HEK293T (cell line): ENCODE results near the gene KRT6B.

Source experiments
- CTCF ChIA-PET: fragments of 350-600 bp; formaldehyde crosslinking; extraction: SDS; loops from one replicate; lab custom pipeline; 2021; ENCODE audit warnings: antibody characterized with exemption, inconsistent platforms; lab: Yijun Ruan, JAX
- POLR2A ChIA-PET: fragments of 350-600 bp; formaldehyde crosslinking; extraction: SDS; loops from one replicate; lab custom pipeline; 2020; ENCODE audit warnings: antibody characterized with exemption, inconsistent platforms; lab: Yijun Ruan, JAX
- DNase-seq: peaks from one replicate; pipeline ENCODE4 v3.0.0; 2012; ENCODE audit warnings: mixed read lengths; ENCODE audit errors: extremely low spot score
- ARNT ChIP-seq: fragments of 450-650 bp; IDR thresholded peaks from 2 replicates; pipeline ENCODE4 v1.6.1; 2017; ENCODE audit warnings: mild to moderate bottlenecking
- BHLHE40 ChIP-seq: fragments of 450-650 bp; IDR thresholded peaks from 2 replicates; pipeline ENCODE4 v1.6.1; 2016; ENCODE audit warnings: mild to moderate bottlenecking, moderate library complexity, borderline replicate concordance
- CTBP1 ChIP-seq: fragments of 450-650 bp; IDR thresholded peaks from 2 replicates; pipeline ENCODE4 v1.6.1; 2016; ENCODE audit warnings: borderline replicate concordance
- ELF4 ChIP-seq: fragments of 450-650 bp; IDR thresholded peaks from 2 replicates; pipeline ENCODE4 v1.6.1; 2017; ENCODE audit warnings: antibody characterized with exemption
- FOXA1 ChIP-seq: fragments of 450-650 bp; IDR thresholded peaks from 2 replicates; pipeline ENCODE4 v1.6.1; 2016; ENCODE audit warnings: mild to moderate bottlenecking
- FOXK2 ChIP-seq: fragments of 450-650 bp; IDR thresholded peaks from 2 replicates; pipeline ENCODE4 v1.6.1; 2016; ENCODE audit warnings: mild to moderate bottlenecking
- FOXM1 ChIP-seq: fragments of 450-650 bp; IDR thresholded peaks from 2 replicates; pipeline ENCODE4 v1.6.1; 2017; ENCODE audit warnings: mild to moderate bottlenecking, borderline replicate concordance
- HDGF ChIP-seq: fragments of 450-650 bp; IDR thresholded peaks from 2 replicates; pipeline ENCODE4 v1.6.1; 2017; ENCODE audit warnings: antibody characterized with exemption, borderline replicate concordance
- L3MBTL2 ChIP-seq: fragments of 450-650 bp; conservative IDR thresholded peaks from 2 replicates; pipeline ENCODE4 v1.6.1; 2016; ENCODE audit warnings: mild to moderate bottlenecking
- LEF1 ChIP-seq: fragments of 450-650 bp; IDR thresholded peaks from 2 replicates; pipeline ENCODE4 v1.6.1; 2017; ENCODE audit warnings: mild to moderate bottlenecking, borderline replicate concordance
- NFRKB ChIP-seq: fragments of 450-650 bp; IDR thresholded peaks from 2 replicates; pipeline ENCODE4 v1.6.1; 2016; ENCODE audit warnings: mild to moderate bottlenecking, moderate library complexity
- PKNOX1 ChIP-seq: fragments of 450-650 bp; IDR thresholded peaks from 2 replicates; pipeline ENCODE4 v1.6.1; 2016
- SP1 ChIP-seq: fragments of 450-650 bp; IDR thresholded peaks from 2 replicates; pipeline ENCODE4 v1.6.1; 2017
- SUZ12 ChIP-seq: fragments of 450-650 bp; IDR thresholded peaks from 2 replicates; pipeline ENCODE4 v1.6.1; 2016; ENCODE audit warnings: mild to moderate bottlenecking
- TARDBP ChIP-seq: fragments of 450-650 bp; IDR thresholded peaks from 2 replicates; pipeline ENCODE4 v1.6.1; 2016
- ZNF384 ChIP-seq: fragments of 450-650 bp; IDR thresholded peaks from 2 replicates; pipeline ENCODE4 v1.6.1; 2016

Gene KRT6B

DNA sequence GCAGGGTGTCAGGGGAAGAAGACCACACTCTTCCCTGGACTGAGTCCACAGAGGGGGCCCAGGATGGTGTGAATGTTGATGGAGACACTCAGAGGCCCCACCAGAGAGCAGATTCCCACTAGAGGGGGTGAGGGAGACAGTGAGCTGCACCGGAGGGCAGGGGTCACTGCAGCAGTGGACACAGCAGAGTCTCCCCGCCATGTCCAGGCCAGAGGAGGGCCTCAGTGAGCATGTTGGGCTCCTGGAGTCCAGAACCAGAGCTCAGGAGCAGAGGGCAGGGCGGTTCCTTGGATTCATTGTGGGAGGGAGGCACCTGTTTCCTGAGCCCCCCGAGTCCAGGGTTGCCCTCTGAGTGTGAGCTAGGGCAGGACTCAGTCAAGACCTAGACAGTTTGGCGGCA lies 44.0 kb downstream of the KRT6B start:
- DNase-seq = no peak
- ChIA-PET POLR2A (no interaction called here), CTCF (no interaction called here)
- no peak for TF ChIP-seq HDGF
- no peak for TF ChIP-seq PKNOX1
- no peak for TF ChIP-seq TARDBP
- no peak for TF ChIP-seq SUZ12
- TF ChIP-seq NFRKB = no peak
- no peak for TF ChIP-seq FOXA1
- TF ChIP-seq LEF1 = no peak
- no peak for TF ChIP-seq FOXK2
- no peak for TF ChIP-seq ELF4
- no peak for TF ChIP-seq ZNF384
- no peak for TF ChIP-seq SP1

DNA sequence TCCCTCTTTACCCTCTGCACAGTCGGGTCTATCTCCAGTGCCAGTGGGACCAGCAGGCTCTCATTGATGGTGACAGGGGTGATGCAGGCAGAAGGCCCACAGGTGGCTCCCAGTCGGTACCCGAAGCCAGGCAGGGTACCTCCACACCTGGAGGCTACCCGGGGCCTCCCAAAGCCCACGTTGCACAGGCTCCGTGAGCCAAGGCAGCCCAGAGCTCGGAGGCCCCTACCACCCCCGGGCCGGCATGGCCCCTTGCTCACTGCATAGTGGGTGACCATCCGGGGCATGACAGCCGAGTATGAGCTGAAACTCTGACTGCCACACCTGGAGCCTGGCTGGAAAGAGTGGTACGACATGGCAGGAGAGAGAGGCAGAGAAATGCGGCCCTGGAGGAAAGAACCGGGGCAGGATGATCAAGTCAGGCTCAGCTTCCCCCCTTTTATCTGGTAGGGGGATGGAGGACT lies 46.0 kb downstream of the KRT6B start, which contains the start of gene KRT82:
KRT82 (minus strand) TSS at position 414 of the 464 bp plus-strand sequence; CDS start at position 356, 58 bp downstream.
- no peak for TF ChIP-seq FOXK2
- TF ChIP-seq CTBP1 = no peak
- TF ChIP-seq ZNF384 = no peak
- TF ChIP-seq ELF4 = no peak
- TF ChIP-seq LEF1 = no peak
- no peak for TF ChIP-seq HDGF
- TF ChIP-seq FOXA1 = no peak
- TF ChIP-seq NFRKB = no peak
- no peak for TF ChIP-seq L3MBTL2
- no peak for TF ChIP-seq SUZ12
- CTCF ChIA-PET = no interaction called here
- DNase-seq = no peak
- POLR2A ChIA-PET = no interaction called here

DNA sequence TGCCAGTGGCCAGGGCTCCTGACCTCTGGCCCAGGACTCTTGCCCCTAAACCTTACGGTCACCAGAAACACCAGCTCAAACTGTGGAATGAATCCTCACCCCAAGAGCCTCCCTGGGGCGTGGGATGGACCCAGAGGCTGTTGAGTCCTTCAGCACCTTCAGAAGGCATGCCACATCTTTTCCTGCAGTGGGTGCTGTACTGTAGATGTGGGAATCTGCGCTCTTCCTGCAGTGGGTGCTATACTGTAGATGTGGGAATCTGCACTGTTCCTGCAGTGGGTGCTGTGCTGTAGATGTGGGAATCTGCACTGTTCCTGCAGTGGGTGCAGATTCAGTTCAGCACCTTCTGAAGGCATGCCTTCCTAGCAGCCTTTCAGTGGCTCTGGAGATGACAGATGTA lies 47.0 kb downstream of the KRT6B start:
- ChIA-PET CTCF (no interaction called here), POLR2A (no interaction called here)
- no peak for DNase-seq
- TF ChIP-seq FOXK2 (no peak), LEF1 (no peak), CTBP1 (no peak), ARNT (no peak), PKNOX1 (no peak), ZNF384 (no peak), NFRKB (no peak), FOXA1 (no peak), ELF4 (no peak), L3MBTL2 (no peak), BHLHE40 (no peak), TARDBP (no peak), SUZ12 (no peak), FOXM1 (no peak), HDGF (no peak), SP1 (no peak)

DNA sequence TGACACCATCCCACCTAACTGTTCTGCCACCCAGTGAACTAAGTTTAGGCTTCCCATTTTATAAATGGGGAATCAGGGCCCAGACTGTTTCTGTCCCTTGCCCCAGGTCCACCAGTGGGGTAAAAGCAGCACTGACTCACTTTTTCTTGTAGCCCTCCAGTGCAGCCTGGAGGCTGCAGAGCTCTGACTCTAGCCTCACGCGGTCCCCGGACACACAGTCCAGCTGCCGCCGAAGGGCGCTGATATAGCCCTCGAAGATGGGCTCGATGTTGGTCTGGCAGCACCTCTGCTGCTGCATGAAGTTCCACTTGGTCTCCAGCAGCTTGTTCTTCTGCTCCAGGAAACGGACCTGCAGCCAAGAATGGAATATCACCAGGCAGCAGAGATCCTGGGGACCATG lies 48.4 kb downstream of the KRT6B start:
- DNase-seq = no peak
- ChIA-PET CTCF (no interaction called here), POLR2A (no interaction called here)
- TF ChIP-seq NFRKB (no peak), PKNOX1 (no peak), LEF1 (no peak), FOXM1 (no peak), TARDBP (no peak), ZNF384 (no peak), BHLHE40 (no peak)

DNA sequence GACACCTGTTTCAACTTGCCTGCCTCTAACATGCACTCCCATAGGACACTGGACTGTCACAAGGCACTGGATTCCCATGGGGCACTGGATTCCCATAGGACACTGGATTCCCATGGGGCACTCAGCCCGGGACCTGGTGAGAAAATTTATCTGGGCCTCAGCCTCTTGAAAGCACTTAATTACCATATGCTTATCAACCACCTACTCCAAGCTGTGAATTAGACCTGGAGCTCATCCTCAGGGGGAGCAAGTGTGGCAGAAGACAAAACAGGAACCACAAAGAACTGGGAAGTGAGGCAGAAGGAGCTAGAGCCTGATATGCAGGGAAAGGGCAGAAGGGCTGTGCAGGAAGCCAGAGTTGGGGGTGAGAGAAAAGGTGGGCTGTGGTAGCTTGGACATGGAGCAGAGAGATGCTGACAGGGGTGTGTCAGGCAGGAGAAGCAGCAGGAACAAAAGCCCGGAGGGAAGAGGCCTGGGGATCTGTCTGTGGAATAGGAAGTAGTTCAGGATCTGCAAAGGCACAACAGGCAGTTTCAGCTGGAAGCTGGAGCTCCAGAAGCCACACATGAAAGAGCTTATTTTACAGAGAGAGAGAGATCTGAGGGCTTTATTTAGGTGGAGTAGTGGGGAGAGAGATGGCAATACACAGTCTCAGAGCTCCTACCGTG lies 48.9 kb downstream of the KRT6B start:
- TF ChIP-seq SP1 (no peak), PKNOX1 (no peak), TARDBP (no peak), ARNT (no peak), FOXK2 (no peak), NFRKB (no peak), SUZ12 (no peak), CTBP1 (no peak), ZNF384 (no peak), L3MBTL2 (no peak), HDGF (no peak), FOXM1 (no peak), LEF1 (no peak), ELF4 (no peak), BHLHE40 (no peak), FOXA1 (no peak)
- no peak for DNase-seq
- ChIA-PET CTCF (no interaction called here), POLR2A (no interaction called here)
